Measurements from ENCODE around the gene FAM124A. TPM values are rescaled to one million over a fixed set of nuclear protein-coding genes. Genes with fewer than 3 reads are reported as not detected.

Gene FAM124A
- polyA plus RNA-seq, 3 donors: 0.03 to 0.20 (median 0.13) TPM

- 100% methylated on average over 1 of the region's 2 CpGs for WGBS (ENCODE audit: insufficient coverage)
- no peaks in the 10 kb centered on the region for H3K36me3 Mint-ChIP-seq
- H3K4me3 Mint-ChIP-seq: no peak overlapping the region
Observed at GRCh38 chr13:51245583-51245982, 23.4 kb downstream of the FAM124A start.

GRCh38 chr13:51246025-51246417 lies 23.8 kb downstream of the FAM124A start:
- Histone ChIP-seq H3K4me2 (replicated peaks; ENCODE audit: extremely low read depth, low read length, poor library complexity, severe bottlenecking) (no peak overlapping the region), H4K20me1 (ENCODE audit: insufficient read depth, low read length) (no peaks in the 10 kb centered on the region), H2AFZ (ENCODE audit: insufficient read depth, low read depth, low read length, poor library complexity, severe bottlenecking) (no peak overlapping the region), H3K4me1 (ENCODE audit: control insufficient read depth in 1 of 2, insufficient read depth in 2 of 2, low read length in 2 of 2) (peaks cover 15% of the 10 kb centered on the region in 2 donors), H3K27me3 (ENCODE audit: control insufficient read depth in 2 of 2, insufficient read depth in 2 of 2, low read length in 2 of 2) (no peaks in the 10 kb centered on the region), H3K4me3 (replicated peaks in 1 of 3; ENCODE audit: low read depth in 2 of 3, low read length in 3 of 3) (no peak overlapping the region), H3K79me2 (ENCODE audit: insufficient read depth, low read length) (no peaks in the 10 kb centered on the region), H3K36me3 (replicated peaks in 1 of 2; ENCODE audit: control insufficient read depth in 1 of 2, insufficient read depth in 2 of 2, low read length in 2 of 2) (no peaks in the 10 kb centered on the region), H3K27ac (ENCODE audit: low read depth in 1 of 2, low read length in 2 of 2) (no peak overlapping the region), H3K9me3 (replicated peaks in 1 of 2; ENCODE audit: control insufficient read depth in 1 of 2, insufficient read depth in 1 of 2, low read length in 2 of 2) (no peaks in the 10 kb centered on the region), H3K9ac (ENCODE audit: insufficient read depth, low read length, poor library complexity, severe bottlenecking) (no peak overlapping the region)
- no peak overlapping the region for H3K4me3 Mint-ChIP-seq
- no peak for DNase-seq
- H3K27me3 Mint-ChIP-seq (ENCODE audit: low read depth in 3 of 3): no peaks in the 10 kb centered on the region
- H3K36me3 Mint-ChIP-seq: no peaks in the 10 kb centered on the region
- TF ChIP-seq CTCF (IDR thresholded peaks at IDR 0.05): no peak
- no CpG with 5 or more reads among the region's 4 CpGs for WGBS (ENCODE audit: insufficient coverage)
- H3K9me3 Mint-ChIP-seq: no peaks in the 10 kb centered on the region
- H3K4me1 Mint-ChIP-seq: peaks cover 14% of the 10 kb centered on the region
- intact Hi-C loops (cut with micrococcal nuclease): no loop called here
- H3K27ac Mint-ChIP-seq: no peak overlapping the region

More at GRCh38 chr13:51245583-51245982, 23.4 kb downstream of the FAM124A start:
- intact Hi-C loops (cut with micrococcal nuclease): no loop called here
- Histone ChIP-seq H3K9ac (ENCODE audit: insufficient read depth, low read length, poor library complexity, severe bottlenecking) (no peak overlapping the region), H3K79me2 (ENCODE audit: insufficient read depth, low read length) (no peaks in the 10 kb centered on the region), H3K27me3 (ENCODE audit: control insufficient read depth in 2 of 2, insufficient read depth in 2 of 2, low read length in 2 of 2) (no peaks in the 10 kb centered on the region), H3K27ac (ENCODE audit: low read depth in 1 of 2, low read length in 2 of 2) (no peak overlapping the region), H3K9me3 (replicated peaks in 1 of 2; ENCODE audit: control insufficient read depth in 1 of 2, insufficient read depth in 1 of 2, low read length in 2 of 2) (no peaks in the 10 kb centered on the region), H3K36me3 (replicated peaks in 1 of 2; ENCODE audit: control insufficient read depth in 1 of 2, insufficient read depth in 2 of 2, low read length in 2 of 2) (no peaks in the 10 kb centered on the region), H3K4me1 (ENCODE audit: control insufficient read depth in 1 of 2, insufficient read depth in 2 of 2, low read length in 2 of 2) (peaks cover 19 to 20% of the 10 kb centered on the region in 2 donors), H2AFZ (ENCODE audit: insufficient read depth, low read depth, low read length, poor library complexity, severe bottlenecking) (no peak overlapping the region), H3K4me3 (replicated peaks in 1 of 3; ENCODE audit: low read depth in 2 of 3, low read length in 3 of 3) (no peak overlapping the region), H3K4me2 (replicated peaks; ENCODE audit: extremely low read depth, low read length, poor library complexity, severe bottlenecking) (no peak overlapping the region), H4K20me1 (ENCODE audit: insufficient read depth, low read length) (no peaks in the 10 kb centered on the region)
- H3K4me1 Mint-ChIP-seq: peaks cover 18% of the 10 kb centered on the region
- H3K27me3 Mint-ChIP-seq (ENCODE audit: low read depth in 3 of 3): no peaks in the 10 kb centered on the region
- no peak for TF ChIP-seq CTCF (IDR thresholded peaks at IDR 0.05)
- H3K27ac Mint-ChIP-seq: no peak overlapping the region
- DNase-seq: no peak
- peaks cover 0 to 2% (median 0%) of the 10 kb centered on the region in 7 donors for H3K9me3 Mint-ChIP-seq

All from CD14-positive monocyte (primary cell).